Endothelial cell of umbilical vein (primary cell): ENCODE data around the gene ATP5PO. TPM values are rescaled to one million over a fixed set of nuclear protein-coding genes. Genes with fewer than 3 reads are reported as not detected.

Experiments used
- BruUV-seq: library from RNA; stranded (reverse); fragments of 400-500 nt; replicated peaks from 2 replicates; lab custom pipeline; 2021; lab: Mats Ljungman, UMichigan
- CTCF ChIA-PET: fragments of 300-600, 350-600 bp; sonication (Branson Sonifier 250); formaldehyde crosslinking; loops from one replicate; lab custom pipeline; 2021; ENCODE audit warnings: antibody characterized with exemption, inconsistent platforms; lab: Charles Lee
- POLR2A ChIA-PET: fragments of 300-600, 350-600 bp; sonication (Branson Sonifier 250); formaldehyde crosslinking; loops from one replicate; lab custom pipeline; 2021; ENCODE audit warnings: antibody characterized with exemption, inconsistent platforms; lab: Charles Lee
- DNase-seq: peaks from one replicate; pipeline ENCODE4 v3.0.0-alpha.2; 2011; ENCODE audit warnings: low read depth, low spot score
- FAIRE-seq: peaks from 2 replicates; lab custom pipeline; 2011; peaks lifted over from hg19 to GRCh38; lab: Jason Lieb, UNC
- H2AFZ ChIP-seq: 2 replicates; pipeline ENCODE4 v1.6.0; 2012; ENCODE audit warnings: low read depth, low read length, control low read depth, inconsistent platforms
- H3K27ac ChIP-seq: 2 replicates; pipeline ENCODE4 v1.5.1; 2011; ENCODE audit warnings: low read depth, mild to moderate bottlenecking, control low read depth, low read length, moderate library complexity; ENCODE audit not compliant: insufficient read depth
- H3K27me3 ChIP-seq, 2 experiments: 2 replicates each; pipeline versions ENCODE4 v1.6.0 to v1.6.1; 2011; ENCODE audit warnings: low read length in 2 of 2, mixed read lengths in 1 of 2; ENCODE audit not compliant: control insufficient read depth in 2 of 2, insufficient read depth in 2 of 2
- H3K36me3 ChIP-seq, 2 experiments: 2 replicates in 1 of 2; 3 replicates in 1 of 2; pipeline ENCODE4 v1.5.1; 2011; ENCODE audit warnings: low read length in 2 of 2, mild to moderate bottlenecking in 1 of 2, moderate library complexity in 1 of 2; ENCODE audit not compliant: control insufficient read depth in 2 of 2, insufficient read depth in 2 of 2; ENCODE audit errors: extremely low read depth in 1 of 2
- H3K4me1 ChIP-seq: 3 replicates; pipeline ENCODE4 v1.5.1; 2011; ENCODE audit warnings: mild to moderate bottlenecking, low read length; ENCODE audit not compliant: control insufficient read depth, insufficient read depth; ENCODE audit errors: extremely low read depth
- H3K4me2 ChIP-seq: 2 replicates; pipeline ENCODE4 v1.6.1; 2011; ENCODE audit warnings: low read length, control low read depth, mixed read lengths; ENCODE audit not compliant: insufficient read depth
- H3K4me3 ChIP-seq, 3 experiments: fragments of 200-600 bp in 1 of 3; sonication (generic), shearing (Covaris generic) in 1 of 3; replicated peaks in 1 of 3; 2 replicates each; pipeline ENCODE4 v1.5.1; 2011 to 2016; ENCODE audit warnings: control low read depth in 3 of 3, low read length in 3 of 3, mild to moderate bottlenecking in 2 of 3, inconsistent platforms in 1 of 3, low read depth in 1 of 3, moderate library complexity in 1 of 3; ENCODE audit not compliant: insufficient read depth in 1 of 3
- H3K79me2 ChIP-seq: 2 replicates; pipeline ENCODE4 v1.6.0; 2012; ENCODE audit warnings: low read length, inconsistent platforms; ENCODE audit not compliant: control insufficient read depth, insufficient read depth
- H3K9ac ChIP-seq: replicated peaks from 2 replicates; pipeline ENCODE3; 2011; ENCODE audit warnings: low read length, control low read depth; ENCODE audit not compliant: insufficient read depth; ENCODE audit errors: extremely low read depth
- H3K9me1 ChIP-seq: replicated peaks from 3 replicates; pipeline ENCODE4 v1.6.0; 2011; ENCODE audit warnings: mild to moderate bottlenecking, low read length; ENCODE audit not compliant: control insufficient read depth, insufficient read depth; ENCODE audit errors: extremely low read depth
- H3K9me3 ChIP-seq: replicated peaks from 2 replicates; pipeline ENCODE4 v1.5.1; 2012; ENCODE audit warnings: low read length, inconsistent platforms; ENCODE audit not compliant: control insufficient read depth, insufficient read depth
- H4K20me1 ChIP-seq: replicated peaks from 2 replicates; pipeline ENCODE3; 2011; ENCODE audit warnings: mild to moderate bottlenecking, low read length; ENCODE audit not compliant: control insufficient read depth, insufficient read depth; ENCODE audit errors: extremely low read depth
- EZH2 ChIP-seq: IDR thresholded peaks from 2 replicates; pipeline ENCODE4 v1.6.1; 2012; ENCODE audit warnings: borderline replicate concordance, low read depth, mild to moderate bottlenecking, moderate library complexity, low read length, inconsistent platforms; ENCODE audit not compliant: severe bottlenecking
- FOS ChIP-seq: IDR thresholded peaks from 2 replicates; pipeline ENCODE4 v1.6.1; 2011; ENCODE audit warnings: mild to moderate bottlenecking, low read length, moderate library complexity, borderline replicate concordance; ENCODE audit not compliant: insufficient read depth
- GATA2 ChIP-seq: IDR thresholded peaks from 2 replicates; pipeline ENCODE4 v1.7.0; 2011; ENCODE audit warnings: low read depth, mild to moderate bottlenecking, moderate library complexity, mixed read lengths, low read length; ENCODE audit not compliant: insufficient read length, insufficient read depth
- JUN ChIP-seq: IDR thresholded peaks from 2 replicates; pipeline ENCODE4 v1.6.1; 2011; ENCODE audit warnings: borderline replicate concordance, low read depth; ENCODE audit not compliant: insufficient read length, insufficient read depth
- MYC ChIP-seq: IDR thresholded peaks from one replicate; pipeline ENCODE4 v1.6.1; 2011; ENCODE audit warnings: mild to moderate bottlenecking, low read depth, low read length
- POLR2A ChIP-seq: IDR thresholded peaks from 2 replicates; pipeline ENCODE4 v1.6.1; 2012; ENCODE audit warnings: low read depth, mild to moderate bottlenecking, control low read depth, low read length
- POLR2AphosphoS5 ChIP-seq: IDR thresholded peaks from 2 replicates; pipeline ENCODE4 v1.6.1; 2012; ENCODE audit warnings: low read depth, mild to moderate bottlenecking, control low read depth, low read length, moderate library complexity; ENCODE audit not compliant: insufficient read depth
- dilution Hi-C: fragments of 300-500 bp; cut with MboI; formaldehyde crosslinking; loops from one replicate; pipeline ENCODE4 v1.15.0; 2019; ENCODE audit warnings: low sequenced_read_pairs; ENCODE audit not compliant: extremely low pct_ligation_motif_present
- intact Hi-C: fragments of 100-400 bp; cut with micrococcal nuclease; formaldehyde crosslinking; loops from one replicate; pipeline ENCODE4 v1.10.0; 2022
- polyA plus RNA-seq, 4 experiments: library from polyadenylated mRNA; depleted of rRNA in 3 of 4; stranded (reverse) in 3 of 4; unstranded in 1 of 4; fragments of >200 nt; gene quantifications; 2 replicates each; pipeline versions ENCODE4 v1.2.1 to v1.2.3, GENCODE V29; 2011 to 2012; ENCODE audit warnings: missing spikeins in 1 of 4
- total RNA-seq: library from RNA; stranded (reverse); gene quantifications from 2 replicates; pipeline ENCODE4 v1.2.3, GENCODE V29; 2021
- TF ChIP-seq, protein P1 (sequence below), 2 donors: IDR thresholded peaks; 1 replicate in 1 of 2; 2 replicates in 1 of 2; pipeline ENCODE4 v1.5.1; 2011; ENCODE audit warnings: low read length in 2 of 2, mild to moderate bottlenecking in 2 of 2, moderate library complexity in 2 of 2, control low read depth in 1 of 2, inconsistent platforms in 1 of 2, low read depth in 1 of 2; ENCODE audit not compliant: insufficient read depth in 1 of 2; ENCODE audit errors: extremely low read depth in 1 of 2
- TF ChIP-seq, protein P2 (sequence below): IDR thresholded peaks from 2 replicates; pipeline ENCODE4 v1.6.1; 2011; ENCODE audit not compliant: insufficient read depth, insufficient read length

The ATP5PO gene
- total and polyA plus RNA-seq, 2 donors (not counting 3 experiments of a cell fraction or from before 2014, with no cell fraction given), result 187 to 207 TPM

DNA sequence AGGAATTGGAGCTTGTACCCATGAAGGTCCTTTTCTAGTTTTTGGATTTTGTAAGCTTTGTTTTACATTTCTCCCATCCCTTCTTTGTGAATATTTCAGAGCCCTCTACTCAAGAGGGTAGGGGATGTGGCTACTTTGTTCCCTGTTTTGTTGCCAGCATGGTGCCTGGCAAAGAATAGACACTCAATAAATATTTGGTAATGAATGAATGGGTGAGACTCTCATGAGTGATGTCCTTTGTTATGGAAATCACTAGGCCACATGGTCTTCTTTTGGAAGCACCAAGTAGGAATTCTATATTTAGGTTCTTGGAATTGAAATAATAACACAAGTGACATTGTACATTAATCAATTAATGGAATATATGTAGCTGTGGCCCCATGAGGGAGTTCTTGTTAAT, 26.8 kb upstream of the ATP5PO start:
- dilution Hi-C loops, result no loop called here
- no peaks in the 10 kb centered on the region for H3K9me3 ChIP-seq
- no peak for DNase-seq
- H3K4me2 ChIP-seq, result no peak overlapping the region
- no TSS peak for BruUV-seq
- H3K4me3 ChIP-seq, result no peak overlapping the region
- no peak overlapping the region for H2AFZ ChIP-seq
- CTCF ChIA-PET, result interaction anchor here (1.6 to 4.1 kb wide), 2 partner anchors 19 to 405 kb away, joined by 5 to 15 read pairs; no protein-coding TSS in a partner anchor
- no peak for FAIRE-seq
- H3K4me1 ChIP-seq, result peaks cover 4% of the 10 kb centered on the region
- H3K9me1 ChIP-seq, result no peaks in the 10 kb centered on the region
- POLR2A ChIA-PET, result no interaction called here
- TF ChIP-seq, protein P1, sequence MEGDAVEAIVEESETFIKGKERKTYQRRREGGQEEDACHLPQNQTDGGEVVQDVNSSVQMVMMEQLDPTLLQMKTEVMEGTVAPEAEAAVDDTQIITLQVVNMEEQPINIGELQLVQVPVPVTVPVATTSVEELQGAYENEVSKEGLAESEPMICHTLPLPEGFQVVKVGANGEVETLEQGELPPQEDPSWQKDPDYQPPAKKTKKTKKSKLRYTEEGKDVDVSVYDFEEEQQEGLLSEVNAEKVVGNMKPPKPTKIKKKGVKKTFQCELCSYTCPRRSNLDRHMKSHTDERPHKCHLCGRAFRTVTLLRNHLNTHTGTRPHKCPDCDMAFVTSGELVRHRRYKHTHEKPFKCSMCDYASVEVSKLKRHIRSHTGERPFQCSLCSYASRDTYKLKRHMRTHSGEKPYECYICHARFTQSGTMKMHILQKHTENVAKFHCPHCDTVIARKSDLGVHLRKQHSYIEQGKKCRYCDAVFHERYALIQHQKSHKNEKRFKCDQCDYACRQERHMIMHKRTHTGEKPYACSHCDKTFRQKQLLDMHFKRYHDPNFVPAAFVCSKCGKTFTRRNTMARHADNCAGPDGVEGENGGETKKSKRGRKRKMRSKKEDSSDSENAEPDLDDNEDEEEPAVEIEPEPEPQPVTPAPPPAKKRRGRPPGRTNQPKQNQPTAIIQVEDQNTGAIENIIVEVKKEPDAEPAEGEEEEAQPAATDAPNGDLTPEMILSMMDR (IDR thresholded peaks at IDR 0.05; ENCODE audit: extremely low read depth in 1 of 2, insufficient read depth in 1 of 2, low read depth in 1 of 2, low read length in 2 of 2), result no peak
- TF ChIP-seq POLR2AphosphoS5 (no peak), FOS (no peak), JUN (no peak), MYC (no peak), POLR2A (no peak), GATA2 (no peak), EZH2 (no peak)
- TF ChIP-seq, protein P2, sequence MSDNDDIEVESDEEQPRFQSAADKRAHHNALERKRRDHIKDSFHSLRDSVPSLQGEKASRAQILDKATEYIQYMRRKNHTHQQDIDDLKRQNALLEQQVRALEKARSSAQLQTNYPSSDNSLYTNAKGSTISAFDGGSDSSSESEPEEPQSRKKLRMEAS, result no peak
- H3K79me2 ChIP-seq, result no peaks in the 10 kb centered on the region
- no peaks in the 10 kb centered on the region for H3K36me3 ChIP-seq
- H3K9ac ChIP-seq, result no peak overlapping the region
- no peaks in the 10 kb centered on the region for H4K20me1 ChIP-seq
- no peak overlapping the region for H3K27ac ChIP-seq
- intact Hi-C loops, result no loop called here
- H3K27me3 ChIP-seq, result no peaks in the 10 kb centered on the region
